Upper lobe of left lung (tissue), 4 donors: ENCODE data around the gene GGTLC3.
"Not testable (repeated sequence)": the region's sequence is repeated elsewhere in the genome, so short reads cannot be mapped to it uniquely, and the experiment has no call there.

ENCODE experiments used
- EP300 ChIP-seq, 4 donors: sonication (generic); formaldehyde crosslinking; IDR thresholded peaks; one replicate each; pipeline ENCODE4 v1.5.1; 2017; ENCODE audit warnings: antibody characterized with exemption in 4 of 4, control low read depth in 2 of 4
- POLR2A ChIP-seq, 4 donors: fragments of 450-650 bp; IDR thresholded peaks; one replicate each; pipeline ENCODE4 v1.5.1; 2016 to 2017; ENCODE audit warnings: antibody characterized with exemption in 4 of 4, mild to moderate bottlenecking in 2 of 4
- TF ChIP-seq, protein P1 (sequence below), 6 experiments: fragments of 450-650 bp in 4 of 6; fragments of 200-600 bp in 2 of 6; sonication (generic) in 2 of 6; IDR thresholded peaks; one replicate each; pipeline ENCODE4 v1.5.1; 2016 to 2019; ENCODE audit warnings: antibody characterized with exemption in 6 of 6

DNA sequence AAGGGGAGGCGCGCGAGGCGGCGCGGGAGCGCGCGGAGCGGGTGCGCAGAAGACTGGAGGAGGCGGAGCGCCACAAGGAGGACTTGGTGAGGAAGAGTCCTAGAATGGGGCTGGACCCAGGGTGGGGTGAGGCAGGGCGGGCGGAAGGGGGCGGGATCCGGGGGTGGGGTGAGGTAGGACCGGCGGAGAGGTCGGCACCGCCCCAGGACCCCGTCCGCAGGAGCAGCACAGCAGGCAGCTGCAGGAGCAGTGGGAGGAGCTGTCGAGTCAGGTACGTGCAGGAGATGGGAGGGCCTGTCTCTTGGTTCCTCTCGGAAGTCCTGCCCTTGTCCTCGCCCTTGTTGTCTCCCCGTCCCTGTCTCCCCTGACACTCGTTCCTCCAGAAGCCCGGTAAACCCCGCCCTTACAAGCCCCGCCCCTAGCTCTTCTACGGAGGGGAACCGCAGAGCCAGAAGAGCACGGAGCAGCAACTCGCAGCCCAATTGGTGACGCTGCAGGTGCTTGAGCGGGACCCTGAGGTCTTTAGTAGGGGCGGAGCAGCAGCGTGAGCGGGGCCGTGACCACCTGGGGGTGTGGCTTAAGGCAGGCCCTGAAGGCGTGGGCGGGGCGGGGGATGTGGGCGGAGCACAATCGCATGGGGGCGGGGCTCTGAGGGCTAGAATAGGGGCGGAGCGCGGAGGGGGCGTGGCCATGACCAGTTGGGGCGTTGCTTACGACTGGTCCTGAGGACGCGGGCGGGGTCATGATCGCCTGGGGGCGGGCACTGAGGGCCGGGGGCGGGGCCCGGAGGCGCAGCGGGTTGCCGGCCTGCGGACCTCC, 10.8 kb upstream of the GGTLC3 start:
- TF ChIP-seq, protein P1, sequence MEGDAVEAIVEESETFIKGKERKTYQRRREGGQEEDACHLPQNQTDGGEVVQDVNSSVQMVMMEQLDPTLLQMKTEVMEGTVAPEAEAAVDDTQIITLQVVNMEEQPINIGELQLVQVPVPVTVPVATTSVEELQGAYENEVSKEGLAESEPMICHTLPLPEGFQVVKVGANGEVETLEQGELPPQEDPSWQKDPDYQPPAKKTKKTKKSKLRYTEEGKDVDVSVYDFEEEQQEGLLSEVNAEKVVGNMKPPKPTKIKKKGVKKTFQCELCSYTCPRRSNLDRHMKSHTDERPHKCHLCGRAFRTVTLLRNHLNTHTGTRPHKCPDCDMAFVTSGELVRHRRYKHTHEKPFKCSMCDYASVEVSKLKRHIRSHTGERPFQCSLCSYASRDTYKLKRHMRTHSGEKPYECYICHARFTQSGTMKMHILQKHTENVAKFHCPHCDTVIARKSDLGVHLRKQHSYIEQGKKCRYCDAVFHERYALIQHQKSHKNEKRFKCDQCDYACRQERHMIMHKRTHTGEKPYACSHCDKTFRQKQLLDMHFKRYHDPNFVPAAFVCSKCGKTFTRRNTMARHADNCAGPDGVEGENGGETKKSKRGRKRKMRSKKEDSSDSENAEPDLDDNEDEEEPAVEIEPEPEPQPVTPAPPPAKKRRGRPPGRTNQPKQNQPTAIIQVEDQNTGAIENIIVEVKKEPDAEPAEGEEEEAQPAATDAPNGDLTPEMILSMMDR (IDR thresholded peaks at IDR 0.05): not testable (repeated sequence)
- not testable (repeated sequence) for TF ChIP-seq EP300, POLR2A (IDR thresholded peaks at IDR 0.05)
